Measurements from ENCODE around the gene LGALSL.
"Not testable (repeated sequence)": the region's sequence is repeated elsewhere in the genome, so short reads cannot be mapped to it uniquely, and the experiment has no call there.

LGALSL gene

DNA sequence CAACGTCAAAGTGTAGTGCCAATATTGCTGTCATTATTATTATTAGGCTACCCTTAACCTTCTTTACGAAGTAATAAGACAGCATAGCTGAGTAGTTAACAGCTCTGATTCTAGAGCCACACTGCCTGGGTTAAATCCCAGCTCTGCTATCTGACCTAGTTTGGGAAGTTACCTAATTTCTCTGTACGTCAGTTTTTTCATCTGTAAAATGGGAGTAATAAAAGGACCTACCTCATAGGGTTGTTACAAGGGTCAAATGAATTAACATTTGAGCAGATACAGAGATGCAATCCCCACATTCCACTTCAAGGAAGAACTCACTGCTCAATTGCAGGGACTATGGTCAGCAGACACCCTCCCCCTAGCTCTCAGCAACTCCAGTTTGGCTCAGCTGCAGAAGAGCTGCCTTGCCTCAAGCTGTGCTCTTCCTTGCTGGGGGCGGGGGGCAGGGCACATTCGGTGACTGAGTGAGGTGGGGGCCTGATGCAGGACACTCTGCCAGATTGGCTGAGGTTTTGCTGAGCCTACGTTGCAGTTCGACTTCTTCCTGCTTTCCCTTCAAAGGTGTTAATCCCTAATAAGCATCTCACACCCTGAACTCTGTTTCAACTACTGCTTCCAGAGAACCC is 11.0 kb upstream of the LGALSL start:
- DNase-seq (ENCODE audit: low read depth in 3 of 3), result no peak

DNA sequence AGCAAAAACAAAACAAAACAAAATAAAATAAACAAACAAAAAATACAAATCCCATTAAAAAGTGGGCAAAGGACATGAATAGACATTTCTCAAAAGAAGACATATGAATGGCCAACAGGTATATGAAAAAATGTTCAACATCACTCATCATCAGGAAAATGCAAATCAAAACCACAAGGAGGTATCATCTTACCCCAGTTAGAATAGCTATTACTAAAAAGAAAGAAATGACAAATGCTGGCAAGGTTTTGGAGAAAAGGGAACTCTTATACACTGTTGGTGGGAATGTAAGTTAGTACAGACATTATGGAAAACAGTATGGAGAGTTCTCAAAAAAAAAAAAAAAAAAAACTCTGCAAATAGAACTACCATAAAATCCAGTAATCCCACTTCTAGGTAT is 8.0 kb upstream of the LGALSL start:
- DNase-seq (ENCODE audit: low read depth in 3 of 3), result not testable (repeated sequence)

DNA sequence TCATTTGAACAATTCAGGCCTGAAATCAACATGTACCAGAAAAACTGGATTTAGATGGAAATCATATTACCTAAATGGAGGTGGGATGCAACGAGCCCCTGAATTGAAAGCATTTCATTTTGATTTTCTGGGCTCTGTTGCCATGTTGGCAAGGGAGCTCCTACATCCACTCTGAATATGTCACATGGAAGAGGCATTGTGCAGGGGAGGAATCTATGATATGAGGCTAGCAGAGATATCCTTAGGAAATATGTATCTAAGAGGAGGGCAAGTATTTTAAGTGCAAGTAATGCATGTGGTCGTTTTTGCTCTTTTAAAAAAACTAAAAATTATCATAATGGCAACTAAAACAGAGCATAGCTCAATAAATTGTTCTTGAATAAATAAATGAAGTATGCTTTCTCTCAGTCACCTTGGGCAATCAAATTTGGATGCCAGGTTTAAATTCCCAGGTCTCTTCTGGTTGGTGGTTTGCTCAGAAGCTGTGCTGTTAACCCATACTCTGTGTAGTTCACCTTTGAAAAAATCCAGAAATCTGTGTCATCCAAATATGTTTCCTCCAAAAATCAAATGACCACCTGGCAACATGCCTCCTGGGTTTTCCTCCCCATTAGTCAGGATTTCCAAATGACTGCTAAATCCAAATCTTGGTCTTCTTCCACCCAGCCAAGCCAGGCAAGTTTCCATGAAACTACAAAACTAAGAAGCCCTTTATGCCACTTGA is 6.5 kb upstream of the LGALSL start:
- no peak for DNase-seq (ENCODE audit: low read depth in 3 of 3)

DNA sequence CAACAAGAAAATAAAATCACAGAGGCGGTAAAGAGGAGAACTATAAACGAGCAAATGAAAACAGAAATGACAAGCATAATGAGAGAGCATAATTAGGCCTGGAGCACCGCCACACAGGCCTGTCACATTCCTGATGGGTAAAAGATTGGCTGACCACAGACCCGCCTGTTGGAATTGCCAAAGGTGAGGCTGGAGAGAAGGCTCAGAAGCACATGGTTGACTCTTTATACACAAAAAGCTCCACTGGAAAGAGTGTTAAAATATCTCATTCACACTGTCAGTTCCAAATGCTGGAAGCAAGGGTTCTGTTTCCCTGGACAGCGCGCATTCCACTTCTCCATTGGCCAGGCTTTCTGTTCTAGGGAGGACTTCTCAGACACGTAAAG is 5.9 kb upstream of the LGALSL start:
- no peak for DNase-seq (ENCODE audit: low read depth in 3 of 3)

DNA sequence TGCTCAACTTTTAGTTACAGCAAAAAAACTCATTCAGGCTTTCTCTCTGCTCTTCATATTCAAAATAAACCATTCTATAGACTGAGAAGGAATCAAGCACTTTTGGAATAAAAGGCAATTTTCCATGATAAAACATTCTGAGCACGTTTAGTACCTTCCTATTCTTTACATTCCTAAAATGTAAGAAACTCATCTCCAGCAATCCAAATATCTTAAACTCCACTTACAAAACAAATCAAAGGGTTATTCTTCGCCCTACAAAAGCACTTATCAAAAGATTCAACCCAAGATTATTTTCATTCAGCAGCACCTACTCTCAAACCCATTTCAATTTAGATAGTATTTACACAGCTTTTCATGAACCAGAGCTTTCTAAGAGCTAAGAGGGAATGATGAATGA is 2.9 kb upstream of the LGALSL start:
- no peak for DNase-seq (ENCODE audit: low read depth in 3 of 3)

DNA sequence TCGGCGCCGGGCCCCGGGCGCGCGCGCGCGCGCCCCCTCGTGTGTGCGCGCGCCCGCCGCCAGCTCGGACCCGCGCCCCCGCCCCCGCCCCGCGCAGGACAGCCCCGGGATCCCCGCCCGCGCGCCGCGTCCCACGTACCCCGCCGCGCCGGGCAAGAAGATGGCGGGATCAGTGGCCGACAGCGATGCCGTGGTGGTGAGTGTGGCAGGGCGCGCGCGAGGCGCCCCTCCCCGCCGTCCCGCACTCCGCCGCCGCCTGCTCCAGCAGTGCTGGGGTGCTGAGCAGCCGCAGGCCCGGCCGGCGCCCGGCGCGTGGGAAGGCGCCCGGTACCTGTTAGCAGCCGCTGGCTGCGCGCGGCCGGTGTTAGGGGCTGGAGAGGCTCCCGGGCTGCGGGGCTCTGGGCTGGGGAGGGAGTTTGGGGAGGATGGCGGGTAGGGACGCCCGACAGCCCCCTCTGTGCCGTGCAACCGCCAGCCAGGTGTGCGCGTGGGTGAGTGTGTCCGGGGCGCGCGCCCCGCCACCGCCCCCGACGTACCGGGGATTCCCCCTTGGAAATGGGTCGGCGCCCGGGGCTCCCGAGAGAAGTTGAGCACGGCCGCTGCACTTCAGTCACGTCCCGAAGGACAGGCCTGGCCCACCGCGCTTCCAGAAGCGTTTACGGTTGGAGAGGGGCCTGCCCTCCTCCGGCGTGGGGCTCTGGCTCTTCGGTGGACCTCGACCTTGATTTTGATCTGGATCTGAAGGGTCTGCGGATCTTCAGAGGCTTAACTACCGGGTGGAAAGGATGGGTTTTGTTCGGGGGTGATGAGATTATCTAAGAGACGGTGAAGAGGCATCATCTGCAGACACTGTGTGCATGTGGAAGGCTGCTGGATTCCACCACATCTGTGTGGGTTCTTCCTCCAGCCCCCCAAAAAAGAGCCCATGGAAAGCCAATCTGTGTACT is 697 bp downstream of the LGALSL start:
- peak; percentile 21 to 38 (median 30) for DNase-seq (ENCODE audit: low read depth in 3 of 3)

DNA sequence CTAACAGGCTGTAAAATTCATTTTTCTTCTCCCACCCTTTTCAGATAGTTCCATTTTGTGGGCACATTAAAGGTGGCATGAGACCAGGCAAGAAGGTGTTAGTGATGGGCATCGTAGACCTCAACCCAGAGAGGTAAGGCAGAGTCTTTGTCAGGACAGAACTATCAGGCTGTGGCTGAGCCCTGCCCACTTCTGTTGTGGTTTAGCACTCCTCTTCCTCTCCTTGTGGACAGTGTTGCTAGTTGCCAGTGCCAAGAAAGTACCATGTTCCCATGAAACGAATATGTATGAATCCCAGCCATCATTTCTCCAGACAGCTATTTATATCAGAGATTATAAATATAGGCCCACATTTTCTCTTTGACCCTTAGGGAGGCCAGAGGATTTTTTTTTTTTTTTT is 1.6 kb downstream of the LGALSL start:
- DNase-seq (ENCODE audit: low read depth in 3 of 3), result no peak

DNA sequence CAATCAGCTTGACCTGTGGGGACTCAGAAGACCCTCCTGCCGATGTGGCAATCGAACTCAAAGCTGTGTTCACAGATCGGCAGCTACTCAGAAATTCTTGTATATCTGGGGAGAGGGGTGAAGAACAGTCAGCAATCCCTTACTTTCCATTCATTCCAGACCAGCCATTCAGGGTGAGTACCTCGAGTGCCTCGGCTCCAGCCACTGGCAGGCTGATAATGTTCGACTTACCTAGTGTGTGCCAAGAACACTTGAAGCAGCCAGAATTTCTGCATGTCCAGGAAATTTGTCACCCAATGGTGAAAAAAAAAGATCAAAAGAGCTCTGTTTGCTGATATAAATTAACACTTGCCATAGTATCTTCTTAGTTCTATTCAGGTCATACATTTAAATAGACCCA is 2.3 kb downstream of the LGALSL start:
- DNase-seq (ENCODE audit: low read depth in 3 of 3), result no peak

DNA sequence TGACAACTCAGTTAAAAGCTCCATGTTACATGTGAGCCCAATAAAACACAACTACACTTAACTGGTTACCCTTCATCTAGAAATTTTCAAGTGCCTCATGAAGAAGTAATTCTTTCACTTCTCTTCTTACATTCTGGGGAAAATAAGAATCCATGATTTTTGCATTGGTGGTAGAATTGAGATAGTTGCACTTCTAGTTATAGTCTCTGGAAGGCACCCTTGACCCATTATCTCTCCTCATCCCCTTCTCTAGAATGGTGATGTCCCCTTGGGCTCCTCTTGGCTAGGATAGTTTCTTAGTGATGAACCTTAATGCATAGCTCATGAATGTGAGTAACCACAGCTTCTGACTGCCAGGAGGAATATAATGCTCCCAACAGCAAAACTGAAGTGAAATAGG is 3.6 kb downstream of the LGALSL start:
- DNase-seq (ENCODE audit: low read depth in 3 of 3), result no peak

DNA sequence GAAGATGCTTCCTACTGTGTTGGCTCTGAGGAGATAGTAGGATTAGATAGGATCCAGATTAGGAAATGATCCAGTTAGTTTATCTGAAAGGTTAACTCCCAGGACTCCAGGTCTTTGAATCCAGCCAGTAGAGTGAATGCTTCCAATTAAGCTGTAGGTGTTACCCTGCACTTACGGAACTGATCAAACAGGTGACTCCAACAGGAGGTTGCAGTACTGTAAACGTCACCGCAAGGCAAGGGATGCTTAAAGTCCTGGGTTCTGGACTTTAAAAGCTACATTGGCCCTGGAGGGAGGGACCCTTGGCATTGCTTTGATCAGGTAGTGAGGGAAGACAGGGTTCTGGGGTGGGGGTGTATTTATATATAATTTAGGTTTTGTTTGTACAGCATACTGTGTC is 5.6 kb downstream of the LGALSL start:
- DNase-seq (ENCODE audit: low read depth in 3 of 3), result no peak

DNA sequence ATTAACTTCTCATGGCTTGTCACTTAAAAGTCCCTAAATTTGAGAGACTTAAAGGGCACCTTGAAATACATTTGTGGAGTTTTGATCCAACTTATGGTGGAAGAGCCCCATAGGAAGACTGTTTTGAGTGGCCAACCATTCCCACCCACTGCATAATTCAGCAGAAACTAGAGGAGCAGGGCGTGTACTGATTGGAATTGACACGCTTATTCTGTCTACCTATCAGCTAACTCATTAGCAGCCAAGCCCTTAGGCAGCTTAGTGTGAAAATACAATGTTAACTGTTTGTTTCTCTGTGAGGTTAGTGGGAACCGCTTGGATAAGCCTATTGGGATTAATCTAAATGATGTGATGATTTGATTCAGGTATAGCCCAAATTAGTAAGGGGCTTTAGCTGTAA is 6.4 kb downstream of the LGALSL start:
- no peak for DNase-seq (ENCODE audit: low read depth in 3 of 3)

DNA sequence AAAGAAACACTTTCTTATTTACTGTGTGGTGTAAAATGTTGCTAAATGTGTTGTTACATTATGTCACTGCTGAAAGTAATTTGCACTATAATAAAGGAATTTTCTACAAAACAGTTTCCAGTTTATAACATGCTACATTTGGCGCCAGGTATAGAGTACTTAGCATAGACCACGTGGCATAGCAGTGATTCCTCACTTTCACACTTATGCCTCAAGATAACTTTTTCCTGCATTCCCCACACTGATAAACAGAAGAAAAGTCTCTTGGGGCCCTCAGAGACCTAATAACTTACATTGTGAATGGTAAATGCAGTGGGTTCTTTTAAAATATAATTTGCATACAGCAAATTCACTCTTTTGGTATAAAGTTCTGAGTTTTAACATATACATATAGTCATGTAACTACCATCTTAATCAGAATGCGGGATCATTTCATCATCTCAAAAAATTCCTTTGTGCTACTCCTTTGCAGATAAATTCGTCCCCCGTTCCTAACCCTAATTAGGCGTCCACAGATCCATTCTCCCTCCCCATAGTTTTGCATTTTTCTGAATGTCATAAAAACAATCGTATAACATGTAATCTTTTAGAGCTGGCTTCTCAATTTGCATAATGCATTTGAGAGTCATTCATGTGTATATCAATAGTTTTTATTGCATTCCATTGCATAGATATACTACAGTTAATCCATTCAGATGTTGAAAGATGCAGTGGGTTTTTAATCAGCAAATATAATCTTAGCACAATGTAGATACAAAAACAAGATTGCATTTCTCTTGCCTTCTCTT is 7.5 kb downstream of the LGALSL start:
- DNase-seq (ENCODE audit: low read depth in 3 of 3), result no peak

DNA sequence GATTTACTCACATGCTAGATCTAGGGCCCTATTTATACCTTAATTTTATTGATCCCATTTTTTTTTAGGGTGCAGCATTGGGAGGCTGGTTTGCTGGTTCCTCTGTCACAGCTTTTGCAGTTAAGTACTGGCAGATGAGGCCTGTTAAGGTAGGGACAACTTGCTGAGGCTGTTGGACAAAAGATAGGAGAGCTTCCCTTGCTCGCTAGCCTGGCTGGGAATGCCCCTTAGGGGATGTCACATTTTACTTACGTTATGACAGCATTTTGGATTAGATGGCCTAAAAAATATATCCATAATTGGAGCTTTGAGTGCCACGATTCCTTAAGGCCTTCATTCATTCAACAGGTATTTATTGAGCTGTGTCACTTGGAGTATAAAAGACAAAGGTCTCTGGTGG is 8.2 kb downstream of the LGALSL start:
- DNase-seq (ENCODE audit: low read depth in 3 of 3), result no peak

DNA sequence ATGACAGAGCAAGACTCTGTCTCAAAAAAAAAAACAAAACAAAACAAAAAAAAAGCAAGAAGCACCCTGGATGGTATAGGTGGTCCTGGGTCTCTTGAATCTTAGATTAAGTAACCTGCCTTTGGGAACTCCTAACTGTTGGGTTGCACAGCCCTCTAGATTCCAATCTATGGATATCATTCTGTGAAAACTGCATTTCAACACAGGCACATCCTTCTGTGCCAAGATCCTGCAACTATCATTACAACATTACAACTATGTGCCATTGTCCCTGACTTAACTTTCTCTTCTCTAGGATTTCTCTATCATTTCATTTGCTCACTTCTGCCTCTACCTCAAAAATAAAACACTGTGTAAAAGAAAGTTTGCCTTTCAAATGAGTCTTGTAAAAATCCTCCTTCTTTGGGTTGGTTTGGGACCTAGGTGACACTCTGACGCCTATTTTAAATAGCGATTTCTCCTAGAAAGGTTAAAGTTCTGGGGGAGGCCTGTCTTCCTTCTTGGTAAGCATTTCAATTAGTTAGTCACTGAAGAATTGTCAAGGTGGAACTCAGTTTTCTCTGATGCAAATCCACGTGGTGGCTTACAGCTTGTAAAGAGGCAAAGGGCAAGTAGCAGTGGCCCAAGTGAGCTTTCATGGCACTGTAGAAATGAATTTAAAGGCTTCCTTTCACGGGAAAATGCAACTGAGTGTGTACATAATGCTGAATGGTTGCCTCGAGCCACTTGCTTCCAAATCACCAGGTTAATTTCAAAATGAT is 9.2 kb downstream of the LGALSL start:
- no peak for DNase-seq (ENCODE audit: low read depth in 3 of 3)

DNA sequence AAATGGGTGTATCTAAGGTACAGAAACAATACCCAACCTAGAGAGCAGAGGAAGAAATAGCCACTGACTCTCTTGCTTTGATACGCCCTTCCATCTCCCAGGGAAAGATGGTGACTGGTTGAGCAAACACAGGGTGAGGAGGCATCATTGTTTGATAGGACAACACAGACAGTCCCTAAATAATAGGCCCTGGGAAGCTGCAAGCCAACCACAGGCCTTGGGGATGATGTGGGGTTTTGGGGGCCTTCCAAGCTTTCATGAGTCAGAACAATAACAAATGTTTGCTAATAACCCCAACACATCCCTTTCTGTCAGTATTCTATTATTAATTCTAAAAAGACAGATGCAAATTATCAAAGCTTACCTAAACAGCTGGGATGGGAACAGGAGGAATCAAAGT is 9.8 kb downstream of the LGALSL start:
- DNase-seq (ENCODE audit: low read depth in 3 of 3), result no peak

DNA sequence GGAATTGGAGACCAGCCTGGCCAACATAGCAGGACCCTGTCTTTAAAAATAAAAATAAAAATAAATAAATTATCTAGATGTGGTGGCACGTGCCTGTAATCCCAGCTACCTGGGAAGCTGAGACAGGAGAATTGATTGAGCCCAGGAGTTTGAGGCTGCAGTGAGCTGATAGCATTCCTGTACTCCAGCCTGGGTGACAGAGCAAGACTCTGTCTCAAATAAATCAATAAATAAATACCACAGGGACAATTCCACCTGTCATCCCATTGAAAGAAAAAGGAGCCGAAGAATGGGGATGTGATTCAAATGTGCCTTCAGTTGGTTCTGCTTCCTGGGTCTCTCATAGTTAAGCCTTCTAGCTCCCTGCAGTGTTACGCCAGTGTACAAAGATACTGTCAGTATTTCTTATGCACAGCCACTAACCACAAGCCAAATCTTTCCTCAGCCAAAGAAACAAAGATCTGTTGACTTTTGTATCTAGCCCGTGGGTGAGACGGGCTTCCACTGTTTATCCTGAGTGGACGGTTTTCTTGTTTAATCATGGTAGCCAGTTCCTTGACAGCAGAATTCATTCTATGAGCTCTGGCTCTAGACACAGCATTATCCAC is 12.6 kb downstream of the LGALSL start:
- no peak for DNase-seq (ENCODE audit: low read depth in 3 of 3)

DNA sequence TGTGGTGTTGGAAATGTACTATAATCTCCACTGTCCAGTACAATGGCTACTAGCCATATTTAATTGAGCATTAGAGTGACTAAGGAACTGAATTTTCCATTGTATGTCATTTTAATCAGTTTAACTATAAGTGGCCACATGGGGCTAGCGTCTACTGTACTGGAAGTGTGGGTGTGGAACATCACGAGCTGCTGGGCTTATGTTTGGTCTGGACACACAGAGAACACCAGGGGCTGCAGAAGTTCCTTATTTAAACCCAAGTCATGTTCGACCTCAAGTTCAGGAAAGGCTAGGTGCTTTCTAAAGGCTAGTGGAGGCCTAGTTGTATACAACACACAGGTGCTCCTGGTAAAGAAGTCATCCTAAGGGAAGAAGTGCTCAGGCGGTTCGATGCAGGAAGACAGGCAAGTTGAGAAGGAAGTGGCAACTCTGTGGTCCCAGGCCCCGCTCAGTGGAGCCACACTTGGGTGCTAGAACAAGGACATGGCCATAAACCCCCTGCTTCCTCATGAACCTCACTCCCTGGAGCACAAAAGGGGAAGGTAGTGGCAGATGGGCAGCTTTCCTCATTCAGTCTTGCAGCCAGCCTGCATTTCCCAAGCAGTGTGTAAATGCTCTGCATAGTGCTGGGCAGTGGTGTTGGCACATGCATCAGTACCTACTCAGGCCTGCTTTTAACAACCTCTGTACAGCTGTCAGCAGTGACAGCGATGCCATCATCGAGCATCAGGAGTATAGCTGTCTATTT is 13.3 kb downstream of the LGALSL start:
- no peak for DNase-seq (ENCODE audit: low read depth in 3 of 3)

DNA sequence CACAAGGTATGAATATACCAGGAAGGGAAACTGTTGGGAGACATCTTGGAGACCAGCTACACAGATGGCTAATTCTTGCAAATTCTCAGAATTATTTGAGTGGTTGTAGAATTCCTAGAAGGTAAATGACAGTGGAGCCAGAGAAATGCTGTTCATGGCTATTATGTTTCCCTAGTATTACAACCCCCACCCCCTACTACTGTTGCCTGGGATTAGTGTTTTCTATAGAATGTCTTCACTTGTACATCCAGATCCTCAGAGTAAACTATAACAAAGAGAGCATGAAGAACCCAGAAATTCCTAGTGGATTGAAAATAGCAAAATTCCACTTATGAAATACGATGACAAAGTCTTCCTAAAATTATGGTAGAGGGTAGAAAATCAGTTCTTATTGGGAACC is 15.3 kb downstream of the LGALSL start:
- DNase-seq (ENCODE audit: low read depth in 3 of 3), result no peak

DNA sequence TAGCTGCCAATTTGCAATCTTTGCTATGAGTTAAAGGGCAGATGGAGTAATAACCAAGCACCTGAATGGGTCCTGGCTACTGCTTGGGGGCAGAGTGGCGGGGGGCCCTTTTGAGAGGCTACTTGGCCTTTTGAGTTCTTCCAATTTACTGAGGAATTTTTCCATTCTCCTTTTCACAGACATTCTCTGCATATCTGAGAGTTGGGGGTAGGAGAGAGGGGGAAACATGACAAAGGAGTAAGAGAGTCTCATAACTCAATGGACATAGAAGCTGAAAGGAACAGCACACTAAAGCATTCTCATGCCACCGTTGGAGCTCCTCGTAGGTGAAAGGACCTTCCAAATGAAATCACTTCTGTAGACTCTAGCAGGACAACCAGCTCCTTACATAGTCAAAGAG is 16.1 kb downstream of the LGALSL start:
- DNase-seq (ENCODE audit: low read depth in 3 of 3), result no peak

DNA sequence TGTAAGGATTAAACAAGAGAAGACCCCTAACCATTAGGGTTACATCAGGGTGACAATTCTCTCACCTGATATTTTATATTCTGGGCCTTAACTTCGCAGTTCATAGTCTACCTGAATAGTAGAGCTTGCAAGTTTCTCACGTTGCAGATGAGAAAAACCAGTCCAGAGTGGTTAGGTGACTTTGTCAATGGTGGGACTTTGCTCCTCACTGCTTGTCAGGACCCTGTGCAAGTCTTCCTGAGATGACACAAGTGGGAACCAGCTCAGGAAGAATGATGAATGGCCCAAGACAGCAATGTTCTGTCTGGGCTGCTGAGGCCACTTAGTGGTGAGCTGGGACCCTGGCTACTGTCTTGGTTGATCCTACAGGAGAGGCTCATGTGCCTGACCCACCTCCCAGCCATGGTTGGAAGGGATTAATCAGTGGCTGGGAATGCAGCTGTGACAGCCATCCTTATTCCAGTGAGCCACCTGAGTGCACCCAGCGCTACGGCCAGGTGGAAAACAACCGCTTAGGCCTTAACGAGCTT is 16.9 kb downstream of the LGALSL start:
- no peak for DNase-seq (ENCODE audit: low read depth in 3 of 3)
